PFSK-1 (cell line): Measurements from ENCODE around the gene PSAPL1.

Source experiments
- FOXP2 ChIP-seq: optimal IDR thresholded peaks from 2 replicates; pipeline ENCODE3; 2011; ENCODE audit warnings: borderline replicate concordance, control low read depth, inconsistent platforms; ENCODE audit not compliant: insufficient read depth; ENCODE audit errors: extremely low read length, extremely low read depth
- POLR2AphosphoS5 ChIP-seq: IDR thresholded peaks from 2 replicates; pipeline ENCODE4 v1.6.1; 2012; ENCODE audit warnings: low read depth, mild to moderate bottlenecking, control low read depth, low read length, moderate library complexity
- SIN3A ChIP-seq: IDR thresholded peaks from 2 replicates; pipeline ENCODE4 v1.6.1; 2012; ENCODE audit warnings: mild to moderate bottlenecking, low read length, moderate library complexity, borderline replicate concordance; ENCODE audit not compliant: insufficient read depth
- TAF1 ChIP-seq: IDR thresholded peaks from 2 replicates; pipeline ENCODE4 v1.6.1; 2012; ENCODE audit warnings: low read length, control low read depth, borderline replicate concordance; ENCODE audit not compliant: insufficient read depth
- TF ChIP-seq, protein P1 (sequence below), 2 experiments: IDR thresholded peaks; 2 replicates each; pipeline versions ENCODE4 v1.6.1 to v1.8.0; 2011 to 2012; ENCODE audit warnings: low read depth in 2 of 2, low read length in 2 of 2, control low read depth in 1 of 2, inconsistent platforms in 1 of 2, mild to moderate bottlenecking in 1 of 2, moderate library complexity in 1 of 2; ENCODE audit not compliant: insufficient read depth in 1 of 2

DNA sequence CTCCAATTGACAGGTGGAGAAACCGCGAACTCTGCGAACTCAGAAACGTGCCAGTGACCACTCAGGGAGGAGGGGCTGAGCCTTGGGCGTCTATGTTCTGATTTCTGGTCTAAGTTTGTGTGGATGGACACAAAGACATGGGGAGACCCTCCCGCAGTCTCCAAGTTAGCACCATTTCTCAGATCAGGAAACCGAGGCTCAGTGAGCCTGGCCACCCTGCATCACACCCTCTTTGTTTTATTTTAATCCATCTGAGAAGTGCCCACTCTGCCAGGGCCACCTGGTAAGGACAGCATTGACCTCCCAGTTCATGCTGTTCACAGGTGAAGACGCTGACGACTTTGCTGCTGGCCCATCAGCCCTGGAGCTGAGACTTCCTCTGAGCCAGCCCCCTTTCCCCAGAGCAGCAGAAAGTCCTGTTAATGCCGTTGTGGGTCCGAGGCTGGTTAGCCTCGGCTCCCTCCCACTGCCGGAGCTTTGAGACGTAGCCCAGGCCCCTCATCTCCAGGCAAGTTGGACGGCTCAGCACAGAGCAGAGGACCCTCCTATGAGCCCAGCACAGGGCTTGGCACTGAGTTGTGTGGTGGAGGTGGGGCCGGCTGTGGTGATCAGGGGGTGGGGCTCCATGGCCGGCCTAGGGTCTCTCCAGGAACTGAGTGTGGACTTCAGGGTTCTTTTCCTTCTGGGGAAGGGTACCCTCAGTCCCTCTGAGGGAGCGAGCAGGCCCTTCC is 43.7 kb downstream of the PSAPL1 start:
- no peak for TF ChIP-seq TAF1
- TF ChIP-seq SIN3A = no peak
- TF ChIP-seq, protein P1, sequence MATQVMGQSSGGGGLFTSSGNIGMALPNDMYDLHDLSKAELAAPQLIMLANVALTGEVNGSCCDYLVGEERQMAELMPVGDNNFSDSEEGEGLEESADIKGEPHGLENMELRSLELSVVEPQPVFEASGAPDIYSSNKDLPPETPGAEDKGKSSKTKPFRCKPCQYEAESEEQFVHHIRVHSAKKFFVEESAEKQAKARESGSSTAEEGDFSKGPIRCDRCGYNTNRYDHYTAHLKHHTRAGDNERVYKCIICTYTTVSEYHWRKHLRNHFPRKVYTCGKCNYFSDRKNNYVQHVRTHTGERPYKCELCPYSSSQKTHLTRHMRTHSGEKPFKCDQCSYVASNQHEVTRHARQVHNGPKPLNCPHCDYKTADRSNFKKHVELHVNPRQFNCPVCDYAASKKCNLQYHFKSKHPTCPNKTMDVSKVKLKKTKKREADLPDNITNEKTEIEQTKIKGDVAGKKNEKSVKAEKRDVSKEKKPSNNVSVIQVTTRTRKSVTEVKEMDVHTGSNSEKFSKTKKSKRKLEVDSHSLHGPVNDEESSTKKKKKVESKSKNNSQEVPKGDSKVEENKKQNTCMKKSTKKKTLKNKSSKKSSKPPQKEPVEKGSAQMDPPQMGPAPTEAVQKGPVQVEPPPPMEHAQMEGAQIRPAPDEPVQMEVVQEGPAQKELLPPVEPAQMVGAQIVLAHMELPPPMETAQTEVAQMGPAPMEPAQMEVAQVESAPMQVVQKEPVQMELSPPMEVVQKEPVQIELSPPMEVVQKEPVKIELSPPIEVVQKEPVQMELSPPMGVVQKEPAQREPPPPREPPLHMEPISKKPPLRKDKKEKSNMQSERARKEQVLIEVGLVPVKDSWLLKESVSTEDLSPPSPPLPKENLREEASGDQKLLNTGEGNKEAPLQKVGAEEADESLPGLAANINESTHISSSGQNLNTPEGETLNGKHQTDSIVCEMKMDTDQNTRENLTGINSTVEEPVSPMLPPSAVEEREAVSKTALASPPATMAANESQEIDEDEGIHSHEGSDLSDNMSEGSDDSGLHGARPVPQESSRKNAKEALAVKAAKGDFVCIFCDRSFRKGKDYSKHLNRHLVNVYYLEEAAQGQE (IDR thresholded peaks at IDR 0.05; ENCODE audit: insufficient read depth in 1 of 2, low read depth in 2 of 2, low read length in 2 of 2) = no peak
- no peak for TF ChIP-seq POLR2AphosphoS5
- TF ChIP-seq FOXP2 = no peak
